Keratinocyte (primary cell): ENCODE data around the gene CGB2. TPM values are rescaled to one million over a fixed set of nuclear protein-coding genes. Genes with fewer than 3 reads are reported as not detected.
"Not testable (repeated sequence)": the region's sequence is repeated elsewhere in the genome, so short reads cannot be mapped to it uniquely, and the experiment has no call there.

Source experiments
- DNase-seq: peaks from one replicate; pipeline ENCODE4 v3.0.0-alpha.2; 2011; ENCODE audit warnings: low read depth, missing footprints, low spot score
- FAIRE-seq: peaks from 2 replicates; lab custom pipeline; 2011; peaks lifted over from hg19 to GRCh38; lab: Jason Lieb, UNC
- H2AFZ ChIP-seq: 2 replicates; pipeline ENCODE4 v1.6.0; 2012; ENCODE audit warnings: low read length, control low read depth, inconsistent platforms; ENCODE audit not compliant: control insufficient read depth
- H3K27ac ChIP-seq: 2 replicates; pipeline ENCODE4 v1.5.1; 2011; ENCODE audit warnings: low read length; ENCODE audit not compliant: control insufficient read depth, insufficient read depth
- H3K27me3 ChIP-seq: 3 replicates; pipeline ENCODE4 v1.6.0; 2011; ENCODE audit warnings: low read length; ENCODE audit not compliant: control insufficient read depth, insufficient read depth; ENCODE audit errors: extremely low read depth
- H3K36me3 ChIP-seq, 2 experiments: 2 replicates in 1 of 2; 3 replicates in 1 of 2; pipeline ENCODE4 v1.5.1; 2011; ENCODE audit warnings: low read length in 2 of 2, mild to moderate bottlenecking in 1 of 2; ENCODE audit not compliant: control insufficient read depth in 2 of 2, insufficient read depth in 2 of 2; ENCODE audit errors: extremely low read depth in 1 of 2
- H3K4me1 ChIP-seq: 3 replicates; pipeline ENCODE4 v1.5.1; 2011; ENCODE audit warnings: low read length; ENCODE audit not compliant: control insufficient read depth, insufficient read depth; ENCODE audit errors: extremely low read depth
- H3K4me2 ChIP-seq: 3 replicates; pipeline ENCODE4 v1.6.0; 2011; ENCODE audit warnings: low read depth, low read length; ENCODE audit not compliant: control insufficient read depth, insufficient read depth; ENCODE audit errors: extremely low read depth
- H3K4me3 ChIP-seq, 3 experiments: fragments of 200-600 bp in 1 of 3; sonication (generic) in 1 of 3; 2 replicates in 2 of 3; 3 replicates in 1 of 3; pipeline ENCODE4 v1.5.1; 2011 to 2016; ENCODE audit warnings: low read length in 3 of 3, mild to moderate bottlenecking in 3 of 3, control low read depth in 2 of 3, inconsistent platforms in 1 of 3, low read depth in 1 of 3, mixed read lengths in 1 of 3, mixed run types in 1 of 3, moderate library complexity in 1 of 3; ENCODE audit not compliant: control insufficient read depth in 2 of 3, insufficient read depth in 2 of 3; ENCODE audit errors: extremely low read depth in 1 of 3
- H3K79me2 ChIP-seq: 2 replicates; pipeline ENCODE4 v1.6.0; 2012; ENCODE audit warnings: low read length; ENCODE audit not compliant: control insufficient read depth, insufficient read depth
- H3K9ac ChIP-seq: 3 replicates; pipeline ENCODE4 v1.6.0; 2011; ENCODE audit warnings: low read length; ENCODE audit not compliant: control insufficient read depth, insufficient read depth; ENCODE audit errors: extremely low read depth
- H3K9me1 ChIP-seq: 3 replicates; pipeline ENCODE4 v1.6.0; 2011; ENCODE audit warnings: low read length; ENCODE audit not compliant: control insufficient read depth, insufficient read depth; ENCODE audit errors: extremely low read depth
- H3K9me3 ChIP-seq: 2 replicates; pipeline ENCODE4 v1.5.1; 2012; ENCODE audit warnings: low read depth, low read length; ENCODE audit not compliant: control insufficient read depth
- H4K20me1 ChIP-seq: 3 replicates; pipeline ENCODE4 v1.6.0; 2011; ENCODE audit warnings: low read length; ENCODE audit not compliant: control insufficient read depth, insufficient read depth; ENCODE audit errors: extremely low read depth
- EZH2 ChIP-seq: IDR thresholded peaks from one replicate; pipeline ENCODE4 v1.6.1; 2012; ENCODE audit warnings: inconsistent platforms, mild to moderate bottlenecking, low read length, moderate library complexity
- dilution Hi-C: fragments of 300-500 bp; cut with MboI; formaldehyde crosslinking; loops from one replicate; pipeline ENCODE4 v1.7.0; 2020; ENCODE audit warnings: low sequenced_read_pairs; ENCODE audit not compliant: extremely low pct_ligation_motif_present
- polyA plus RNA-seq, 5 experiments: library from polyadenylated mRNA; depleted of rRNA in 3 of 5; stranded (reverse) in 3 of 5; stranded (forward) in 1 of 5; unstranded in 1 of 5; fragments of >200 nt; gene quantifications; 1 replicate in 1 of 5; 2 replicates in 3 of 5; 3 replicates in 1 of 5; pipeline versions ENCODE4 v1.2.1 to v1.2.3, GENCODE V29; 2011 to 2012; ENCODE audit warnings: missing spikeins in 2 of 5, low read depth in 1 of 5, low replicate concordance in 1 of 5
- TF ChIP-seq, protein P1 (sequence below), 3 experiments: IDR thresholded peaks in 1 of 3; conservative IDR thresholded peaks in 1 of 3; optimal IDR thresholded peaks in 1 of 3; 2 replicates in 2 of 3; 3 replicates in 1 of 3; pipeline versions ENCODE3 to v1.5.1; 2011; ENCODE audit warnings: low read length in 3 of 3, mild to moderate bottlenecking in 3 of 3, moderate library complexity in 2 of 3, control low read depth in 1 of 3, inconsistent platforms in 1 of 3; ENCODE audit not compliant: insufficient read depth in 2 of 3; ENCODE audit errors: extremely low read depth in 1 of 3

The CGB2 gene
- polyA plus RNA-seq, 1 donor (not counting 4 experiments of a cell fraction or from before 2014, with no cell fraction given), result not detected

DNA sequence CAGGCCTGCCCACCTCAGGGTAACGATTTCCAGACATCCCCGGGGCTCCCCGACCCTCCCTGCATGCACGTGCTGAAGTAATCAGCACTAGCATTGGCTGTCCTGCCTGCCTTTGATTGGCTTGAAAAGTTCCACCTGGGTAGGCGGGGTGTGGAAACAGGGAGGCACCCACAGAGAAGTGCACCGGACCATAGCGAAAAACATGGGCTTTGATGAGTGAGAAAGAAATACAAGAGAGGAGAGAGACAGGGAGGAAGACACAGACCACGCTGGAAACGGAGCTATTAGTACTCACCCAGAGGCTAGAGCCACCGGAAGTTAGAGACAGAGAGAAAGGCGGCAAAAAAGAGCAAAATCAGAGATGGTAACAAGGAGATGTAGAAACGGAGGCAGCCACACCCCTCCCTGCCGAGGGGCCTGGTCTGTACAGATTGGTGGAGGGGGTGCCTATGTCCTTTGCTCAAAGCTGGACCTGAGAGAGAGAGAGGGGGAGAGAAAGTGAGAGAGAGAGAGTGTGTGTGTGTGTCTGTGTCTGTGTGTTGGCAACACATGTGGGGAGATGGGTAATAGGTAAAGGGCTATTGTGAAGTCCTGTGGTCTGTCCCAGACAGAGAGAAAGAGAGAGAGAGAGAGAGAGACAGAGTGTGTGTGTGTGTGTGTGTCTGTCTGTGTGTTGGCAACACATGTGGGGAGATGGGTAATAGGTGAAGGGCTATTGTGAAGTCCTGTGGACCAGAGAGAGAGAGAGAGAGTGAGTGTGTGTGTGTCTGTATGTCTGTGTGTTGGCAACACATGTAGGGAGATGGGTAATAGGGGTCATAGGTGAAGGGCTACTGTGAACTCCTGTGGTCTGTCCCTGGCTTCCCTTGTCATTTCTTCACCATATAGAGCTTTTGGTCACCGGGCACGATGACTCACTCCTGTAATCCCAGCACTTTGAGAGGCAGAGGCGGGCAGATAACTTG, 10.5 kb upstream of the CGB2 start:
- dilution Hi-C loops, result no loop called here
- peaks cover 0 to under 1% of the 10 kb centered on the region in 2 experiments for H3K36me3 ChIP-seq
- H4K20me1 ChIP-seq, result no peaks in the 10 kb centered on the region
- H3K27ac ChIP-seq, result no peak overlapping the region
- peaks cover 11% of the 10 kb centered on the region for H3K27me3 ChIP-seq
- H3K4me3 ChIP-seq, result no peak overlapping the region
- H3K9me1 ChIP-seq, result no peaks in the 10 kb centered on the region
- no peaks in the 10 kb centered on the region for H3K9me3 ChIP-seq
- DNase-seq (no peak), FAIRE-seq (no peak)
- TF ChIP-seq EZH2, result no peak
- TF ChIP-seq, protein P1, sequence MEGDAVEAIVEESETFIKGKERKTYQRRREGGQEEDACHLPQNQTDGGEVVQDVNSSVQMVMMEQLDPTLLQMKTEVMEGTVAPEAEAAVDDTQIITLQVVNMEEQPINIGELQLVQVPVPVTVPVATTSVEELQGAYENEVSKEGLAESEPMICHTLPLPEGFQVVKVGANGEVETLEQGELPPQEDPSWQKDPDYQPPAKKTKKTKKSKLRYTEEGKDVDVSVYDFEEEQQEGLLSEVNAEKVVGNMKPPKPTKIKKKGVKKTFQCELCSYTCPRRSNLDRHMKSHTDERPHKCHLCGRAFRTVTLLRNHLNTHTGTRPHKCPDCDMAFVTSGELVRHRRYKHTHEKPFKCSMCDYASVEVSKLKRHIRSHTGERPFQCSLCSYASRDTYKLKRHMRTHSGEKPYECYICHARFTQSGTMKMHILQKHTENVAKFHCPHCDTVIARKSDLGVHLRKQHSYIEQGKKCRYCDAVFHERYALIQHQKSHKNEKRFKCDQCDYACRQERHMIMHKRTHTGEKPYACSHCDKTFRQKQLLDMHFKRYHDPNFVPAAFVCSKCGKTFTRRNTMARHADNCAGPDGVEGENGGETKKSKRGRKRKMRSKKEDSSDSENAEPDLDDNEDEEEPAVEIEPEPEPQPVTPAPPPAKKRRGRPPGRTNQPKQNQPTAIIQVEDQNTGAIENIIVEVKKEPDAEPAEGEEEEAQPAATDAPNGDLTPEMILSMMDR (optimal IDR thresholded peaks at IDR 0.05 in 1 of 3, IDR thresholded peaks at IDR 0.05 in 1 of 3, conservative IDR thresholded peaks at IDR 0.05 in 1 of 3; ENCODE audit: extremely low read depth in 1 of 3, insufficient read depth in 2 of 3, low read length in 3 of 3), result no peak
- no peaks in the 10 kb centered on the region for H3K79me2 ChIP-seq
- H3K9ac ChIP-seq, result no peak overlapping the region
- peaks cover 18% of the 10 kb centered on the region for H3K4me1 ChIP-seq
- H2AFZ ChIP-seq, result no peak overlapping the region
- no peak overlapping the region for H3K4me2 ChIP-seq

DNA sequence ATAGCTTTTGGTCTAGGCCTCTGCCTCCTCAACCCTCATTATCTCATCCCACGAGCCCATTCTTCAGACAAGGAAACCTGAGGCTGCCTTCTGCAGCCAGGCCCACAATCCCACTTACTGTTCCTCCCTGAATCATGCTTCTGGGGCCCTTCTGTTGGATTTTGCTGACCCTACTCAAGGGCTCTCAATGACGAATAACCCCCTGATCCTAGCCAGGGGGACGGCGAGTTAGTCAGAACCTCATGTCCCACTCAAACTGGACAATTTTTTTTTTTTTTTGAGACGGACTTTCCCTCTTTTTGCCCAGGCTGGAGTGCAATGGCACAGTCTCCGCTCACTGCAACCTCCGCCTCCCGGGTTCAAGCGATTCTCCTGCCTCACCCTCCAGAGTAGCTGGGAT, 9.6 kb upstream of the CGB2 start:
- FAIRE-seq, result no peak
- H3K9me3 ChIP-seq, result no peaks in the 10 kb centered on the region
- H3K9me1 ChIP-seq, result no peaks in the 10 kb centered on the region
- H3K4me2 ChIP-seq, result no peak overlapping the region
- H2AFZ ChIP-seq, result no peak overlapping the region
- peaks cover 11% of the 10 kb centered on the region for H3K27me3 ChIP-seq
- no peaks in the 10 kb centered on the region for H4K20me1 ChIP-seq
- H3K4me1 ChIP-seq, result peaks cover 18% of the 10 kb centered on the region
- no peaks in the 10 kb centered on the region for H3K79me2 ChIP-seq
- no peaks in the 10 kb centered on the region for H3K36me3 ChIP-seq
- H3K4me3 ChIP-seq, result no peak overlapping the region
- TF ChIP-seq EZH2, result no peak
- TF ChIP-seq, protein P1 (optimal IDR thresholded peaks at IDR 0.05 in 1 of 3, IDR thresholded peaks at IDR 0.05 in 1 of 3, conservative IDR thresholded peaks at IDR 0.05 in 1 of 3; ENCODE audit: extremely low read depth in 1 of 3, insufficient read depth in 2 of 3, low read length in 3 of 3), result no peak
- no peak for DNase-seq
- H3K27ac ChIP-seq, result no peak overlapping the region
- dilution Hi-C loops, result no loop called here
- H3K9ac ChIP-seq, result no peak overlapping the region

DNA sequence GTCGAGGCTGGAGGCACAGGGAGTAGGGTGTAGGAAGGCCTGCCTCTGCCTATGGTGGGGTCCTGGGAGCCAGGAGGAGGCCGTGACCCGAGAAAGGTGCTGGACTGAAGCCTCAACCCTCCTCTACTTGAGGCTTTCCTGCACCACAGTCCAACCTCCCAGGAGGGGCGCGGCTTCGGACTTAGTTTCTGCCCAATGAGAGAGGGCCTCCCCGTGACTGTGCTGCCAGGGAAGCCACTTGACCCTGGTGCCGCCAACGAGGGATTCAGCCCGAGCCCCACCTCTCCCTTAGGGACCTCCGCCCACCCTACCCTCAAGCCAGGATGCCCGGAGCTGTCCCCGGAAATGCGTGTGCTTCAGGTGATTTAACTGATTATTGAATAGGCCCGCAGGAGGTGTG, 7.5 kb upstream of the CGB2 start, which contains the start of gene CGB3:
Gene CGB3, minus strand, starts transcription at position 101 of the 400 bp plus-strand sequence. CDS start 362 bp downstream, outside the sequence.
- DNase-seq, dilution Hi-C loops, H3K36me3 ChIP-seq, H2AFZ ChIP-seq, H3K27ac ChIP-seq, H3K9me3 ChIP-seq, H3K9ac ChIP-seq, H4K20me1 ChIP-seq, H3K4me1 ChIP-seq, H3K4me3 ChIP-seq, H3K79me2 ChIP-seq, FAIRE-seq, H3K4me2 ChIP-seq, H3K9me1 ChIP-seq: not testable (repeated sequence)
- peaks cover 11% of the 10 kb centered on the region for H3K27me3 ChIP-seq
